Pulmonary artery endothelial cell (primary cell): ENCODE results near the gene RNF220. TPM values are rescaled to one million over a fixed set of nuclear protein-coding genes. Genes with fewer than 3 reads are reported as not detected.
"Not testable (repeated sequence)": the region's sequence is repeated elsewhere in the genome, so short reads cannot be mapped to it uniquely, and the experiment has no call there.

Source experiments
- DNase-seq: peaks from one replicate; pipeline ENCODE4 v3.0.0-alpha.2; 2011; ENCODE audit warnings: low read depth, low spot score
- total RNA-seq: library from RNA; depleted of rRNA; stranded (reverse); fragments of >200 nt; gene quantifications from 2 replicates; pipeline ENCODE4 v1.2.3, GENCODE V29; 2014

Gene RNF220
- total RNA-seq, 1 donor from 2014 or later: 76.7 TPM

GRCh38 chr1:44652445-44653106 is 247.5 kb downstream of the RNF220 start:
- DNase-seq: no peak

GRCh38 chr1:44653107-44653964 is 248.3 kb downstream of the RNF220 start:
- no peak for DNase-seq

GRCh38 chr1:44654621-44655187 is 249.6 kb downstream of the RNF220 start:
- DNase-seq: no peak

GRCh38 chr1:44655609-44656008 is 250.6 kb downstream of the RNF220 start:
- no peak for DNase-seq

- no peak for DNase-seq
Measured at GRCh38 chr1:44659566-44659965, 254.5 kb downstream of the RNF220 start.

- no peak for DNase-seq
Measured at GRCh38 chr1:44660176-44660575, 255.1 kb downstream of the RNF220 start.

GRCh38 chr1:44661781-44662682 is 257.0 kb downstream of the RNF220 start:
- DNase-seq: no peak

GRCh38 chr1:44662683-44663030 is 257.6 kb downstream of the RNF220 start:
- no peak for DNase-seq

GRCh38 chr1:44663417-44663816 is 258.4 kb downstream of the RNF220 start:
- DNase-seq: no peak

GRCh38 chr1:44664730-44665370 is 259.8 kb downstream of the RNF220 start:
- DNase-seq: no peak

- not testable (repeated sequence) for DNase-seq
Measured at GRCh38 chr1:44666719-44667118, 261.7 kb downstream of the RNF220 start.

GRCh38 chr1:44670751-44671640 is 265.9 kb downstream of the RNF220 start:
- DNase-seq: no peak

GRCh38 chr1:44672254-44672955 is 267.4 kb downstream of the RNF220 start:
- DNase-seq: peak; percentile 29

GRCh38 chr1:44672961-44673674 is 268.1 kb downstream of the RNF220 start:
- DNase-seq: no peak

- no peak for DNase-seq
Measured at GRCh38 chr1:44673675-44674112, 268.6 kb downstream of the RNF220 start.

- peak; percentile 94 for DNase-seq
Measured at GRCh38 chr1:44674113-44675000, 269.3 kb downstream of the RNF220 start, which contains the start of the genes ARMH1 and TMEM53. Gene ARMH1, plus strand, starts transcription at chr1:44674714. Its CDS starts 14,984 bp downstream, at chr1:44689698. Gene TMEM53, minus strand, starts transcription at chr1:44674481. Its CDS starts 90 bp downstream, at chr1:44674391.

GRCh38 chr1:44675186-44675585 is 270.1 kb downstream of the RNF220 start:
- DNase-seq: no peak
